MM.1S (cell line): ENCODE data around the gene CLMN.

ENCODE experiments used
- CTCF ChIP-seq: fragments of 300-600 bp; sonication (generic); IDR thresholded peaks from 2 replicates; pipeline ENCODE4 v1.5.1; 2016; ENCODE audit warnings: antibody characterized with exemption, low read length, mixed read lengths
- EZH2 ChIP-seq: fragments of 300-600 bp; sonication (generic); optimal IDR thresholded peaks from 2 replicates; pipeline ENCODE3; 2017; ENCODE audit warnings: low read depth, mild to moderate bottlenecking, antibody characterized with exemption, low read length, mixed read lengths

GRCh38 chr14:95256002-95256775 is 63.5 kb downstream of the CLMN start:
- TF ChIP-seq CTCF (no peak), EZH2 (no peak)
